GM12872 (cell line): Measurements from ENCODE around the gene POLRMT.
A peak's percentile ranks its signal among the peaks of the same experiment; 100 is the strongest.

Experiments
- TF ChIP-seq, protein P1 (sequence below): IDR thresholded peaks from 3 replicates; pipeline ENCODE4 v1.5.1; 2011; ENCODE audit warnings: low read depth, mild to moderate bottlenecking, low read length, moderate library complexity; ENCODE audit not compliant: insufficient read depth

POLRMT gene

DNA sequence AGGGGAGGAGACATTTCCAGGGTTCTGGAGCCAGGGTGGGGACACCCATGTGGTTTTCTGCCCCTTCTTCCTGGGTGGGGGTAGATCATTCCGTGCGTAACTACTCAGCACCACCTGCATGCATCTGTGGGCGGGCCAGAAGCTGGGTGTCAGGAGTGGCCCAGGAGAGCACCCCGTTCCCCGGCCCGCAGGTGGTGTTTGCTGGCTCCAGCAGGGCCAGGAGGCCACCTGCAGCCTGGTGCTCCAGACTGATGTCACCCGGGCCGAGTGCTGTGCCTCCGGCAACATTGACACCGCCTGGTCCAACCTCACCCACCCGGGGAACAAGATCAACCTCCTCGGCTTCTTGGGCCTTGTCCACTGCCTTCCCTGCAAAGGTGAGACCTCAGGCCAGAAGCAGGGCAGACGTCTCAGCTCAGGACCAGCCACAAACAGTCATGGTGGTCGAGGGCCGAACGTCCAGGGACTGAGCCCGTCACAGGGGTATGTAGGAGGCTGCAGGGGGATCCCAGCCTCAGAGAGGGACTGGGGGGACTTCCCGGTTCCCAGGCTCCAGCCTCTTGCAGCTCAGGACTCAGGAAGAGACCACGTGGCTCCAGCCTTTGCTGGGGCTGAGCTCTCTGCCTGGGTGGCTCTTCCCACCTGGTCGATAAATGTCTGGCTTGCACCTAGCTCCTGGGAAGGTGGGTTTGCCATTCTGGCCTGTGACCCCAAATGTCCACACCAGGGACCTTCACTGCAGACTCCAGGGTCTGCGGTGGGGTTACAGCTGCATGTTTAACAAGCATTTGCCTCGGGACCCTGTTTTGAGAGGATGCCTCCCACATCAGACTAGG is 44.5 kb upstream of the POLRMT start:
- TF ChIP-seq, protein P1, sequence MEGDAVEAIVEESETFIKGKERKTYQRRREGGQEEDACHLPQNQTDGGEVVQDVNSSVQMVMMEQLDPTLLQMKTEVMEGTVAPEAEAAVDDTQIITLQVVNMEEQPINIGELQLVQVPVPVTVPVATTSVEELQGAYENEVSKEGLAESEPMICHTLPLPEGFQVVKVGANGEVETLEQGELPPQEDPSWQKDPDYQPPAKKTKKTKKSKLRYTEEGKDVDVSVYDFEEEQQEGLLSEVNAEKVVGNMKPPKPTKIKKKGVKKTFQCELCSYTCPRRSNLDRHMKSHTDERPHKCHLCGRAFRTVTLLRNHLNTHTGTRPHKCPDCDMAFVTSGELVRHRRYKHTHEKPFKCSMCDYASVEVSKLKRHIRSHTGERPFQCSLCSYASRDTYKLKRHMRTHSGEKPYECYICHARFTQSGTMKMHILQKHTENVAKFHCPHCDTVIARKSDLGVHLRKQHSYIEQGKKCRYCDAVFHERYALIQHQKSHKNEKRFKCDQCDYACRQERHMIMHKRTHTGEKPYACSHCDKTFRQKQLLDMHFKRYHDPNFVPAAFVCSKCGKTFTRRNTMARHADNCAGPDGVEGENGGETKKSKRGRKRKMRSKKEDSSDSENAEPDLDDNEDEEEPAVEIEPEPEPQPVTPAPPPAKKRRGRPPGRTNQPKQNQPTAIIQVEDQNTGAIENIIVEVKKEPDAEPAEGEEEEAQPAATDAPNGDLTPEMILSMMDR = no peak

DNA sequence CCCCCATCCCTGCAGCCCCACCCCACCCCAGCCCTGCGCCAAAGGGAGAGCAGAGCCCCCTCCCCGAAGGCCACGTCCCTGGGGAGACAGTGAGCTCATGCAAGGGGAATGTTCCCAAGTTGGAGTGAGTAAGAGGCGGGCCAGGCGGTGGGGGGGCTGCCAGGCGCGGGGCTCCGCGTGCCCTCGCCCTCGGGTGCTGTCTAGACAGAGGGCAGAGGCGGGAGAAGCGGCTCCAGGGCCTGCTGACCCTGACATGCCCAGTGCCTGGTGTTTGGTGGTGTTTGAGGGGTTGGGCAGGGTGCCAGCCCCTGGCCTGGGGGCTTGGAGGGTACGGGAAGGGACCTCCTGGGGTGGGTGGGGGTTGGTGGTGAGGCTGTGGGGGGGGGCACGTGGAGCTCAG is 43.9 kb upstream of the POLRMT start:
- TF ChIP-seq, protein P1 = no peak

DNA sequence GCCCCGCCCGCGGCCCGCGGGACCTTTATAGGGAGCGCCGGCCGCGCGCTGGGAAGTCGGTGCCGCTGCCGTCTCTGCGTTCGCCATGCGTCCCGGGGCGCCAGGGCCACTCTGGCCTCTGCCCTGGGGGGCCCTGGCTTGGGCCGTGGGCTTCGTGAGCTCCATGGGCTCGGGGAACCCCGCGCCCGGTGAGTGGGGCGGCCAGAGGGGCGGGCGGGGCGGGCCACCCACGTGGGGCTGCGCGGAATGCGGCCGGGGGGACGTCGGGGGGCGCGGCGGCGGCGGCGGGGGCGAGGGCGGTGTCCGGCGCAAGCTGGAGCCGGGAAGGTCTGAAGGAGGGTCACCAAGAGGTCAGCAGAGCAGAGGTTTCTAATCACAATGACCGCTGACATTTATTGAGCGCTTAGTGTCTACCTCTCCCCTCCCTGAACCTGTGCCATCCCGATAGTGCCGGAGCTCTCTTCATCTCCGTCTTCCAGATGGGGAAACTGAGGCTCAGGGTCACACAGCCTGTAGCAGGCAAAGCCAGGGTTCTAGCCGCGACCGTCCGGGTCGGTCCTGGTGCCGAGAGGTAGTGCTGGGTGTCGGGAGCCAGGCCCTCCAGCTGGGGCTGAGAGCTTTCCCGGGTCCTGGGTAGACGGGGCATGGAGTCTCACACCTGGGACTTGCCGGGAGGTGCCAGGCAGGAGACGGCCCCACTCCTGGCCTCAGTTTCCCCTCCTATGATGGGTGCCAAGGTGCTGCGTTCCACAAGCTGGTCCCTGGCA is 43.2 kb upstream of the POLRMT start, which contains the start of gene FSTL3:
Gene FSTL3 (plus strand): TSS at position 54 of the 767 bp plus-strand sequence. CDS start 32 bp downstream, at position 86.
- TF ChIP-seq, protein P1 = no peak

DNA sequence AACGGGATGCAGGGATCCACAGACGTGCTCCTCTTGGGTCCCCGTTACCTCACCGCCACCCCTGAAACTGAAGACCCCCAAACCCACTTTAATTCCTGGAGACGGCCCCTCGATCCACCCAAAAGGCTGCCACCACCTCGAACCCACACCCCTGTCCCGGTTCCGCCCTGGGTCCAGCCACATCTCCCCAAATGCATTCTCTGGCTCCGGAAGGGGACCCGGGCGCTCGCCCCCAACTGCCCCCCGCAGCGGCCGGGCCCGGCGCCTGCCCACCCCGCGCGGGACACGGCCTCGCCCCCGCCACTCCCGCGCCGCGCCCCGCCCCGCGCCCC is 42.6 kb upstream of the POLRMT start:
- TF ChIP-seq, protein P1 = no peak

DNA sequence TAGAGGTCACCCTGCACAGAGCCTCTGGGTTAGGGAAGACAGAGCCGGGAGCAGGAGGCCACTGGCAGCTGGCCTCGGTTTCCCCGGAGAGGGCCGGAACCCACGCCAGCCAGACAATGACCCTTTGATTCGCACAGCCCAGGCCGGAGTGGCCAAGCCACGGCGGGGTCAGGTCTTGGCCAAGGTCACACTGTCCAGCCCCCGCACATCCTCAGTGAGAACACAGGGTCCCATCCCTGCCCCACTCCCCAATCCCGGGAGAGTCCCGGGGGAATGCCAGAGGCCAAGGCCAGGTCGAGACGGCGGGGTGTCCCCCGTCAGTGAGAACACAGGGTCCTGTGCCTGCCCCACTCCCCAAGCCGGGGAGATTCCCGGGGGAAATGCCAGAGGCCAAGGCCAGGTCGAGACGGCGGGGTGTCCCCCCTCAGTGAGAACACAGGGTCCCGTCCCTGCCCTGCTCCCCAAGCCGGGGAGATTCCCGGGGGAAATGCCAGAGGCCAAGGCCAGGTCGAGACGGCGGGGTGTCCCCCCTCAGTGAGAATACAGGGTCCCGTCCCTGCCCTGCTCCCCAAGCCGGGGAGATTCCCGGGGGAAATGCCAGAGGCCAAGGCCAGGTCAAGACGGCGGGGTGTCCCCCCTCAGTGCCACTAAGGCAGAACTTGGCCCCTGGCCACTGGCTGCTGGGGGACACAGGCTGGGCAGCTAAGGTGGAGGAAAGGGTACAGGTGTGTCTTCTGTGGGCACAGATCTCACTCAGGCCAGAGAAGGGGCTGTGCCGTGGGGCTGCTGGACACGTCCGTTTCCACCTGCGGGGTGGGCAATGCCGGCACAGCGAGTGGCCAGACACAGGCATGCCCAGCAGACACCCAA is 41.2 kb upstream of the POLRMT start:
- TF ChIP-seq, protein P1 = no peak

DNA sequence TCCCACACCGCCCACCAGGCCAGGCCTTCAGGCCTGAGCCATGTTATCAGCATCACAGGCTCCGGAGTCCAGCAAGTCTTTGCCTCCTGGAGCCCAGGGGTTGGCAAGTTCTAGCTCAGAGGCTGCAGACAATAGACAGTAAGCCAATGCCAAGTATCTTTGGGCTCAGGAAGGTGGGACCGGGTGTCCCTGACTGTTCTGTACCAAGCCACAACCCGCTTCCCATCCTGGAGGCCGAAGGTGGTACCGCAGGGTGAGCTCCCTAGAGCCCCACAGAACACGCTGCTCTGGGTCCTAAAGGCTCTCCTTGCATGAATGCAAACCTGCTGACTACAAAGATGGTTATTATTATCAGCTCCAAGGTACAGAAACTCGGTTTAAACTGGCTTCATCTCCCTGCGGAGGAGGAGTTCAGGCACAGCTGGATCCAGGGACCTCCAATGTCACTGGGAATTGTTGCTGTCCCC is 37.3 kb upstream of the POLRMT start:
- TF ChIP-seq, protein P1 = peak; percentile 36; the same call in 1 of the 3 replicates
